ENCODE measurements around the gene BANF1. TPM values are rescaled to one million over a fixed set of nuclear protein-coding genes. Genes with fewer than 3 reads are reported as not detected.

Gene BANF1
- total RNA-seq, 1 experiment from 2014 or later, result 386 TPM

- Histone ChIP-seq H4K20me1 (ENCODE audit: insufficient read depth) (peaks cover 17% of the 10 kb centered on the region), H3K9me2 (ENCODE audit: insufficient read depth) (no peaks in the 10 kb centered on the region), H3F3A (ENCODE audit: insufficient read depth, low read depth) (peaks cover 4% of the 10 kb centered on the region; the same call in 1 of the 2 replicates), H3K4me1 (replicated peaks; ENCODE audit: insufficient read depth) (peaks cover 13% of the 10 kb centered on the region), H3K4me2 (no peak overlapping the region), H3K27me3 (ENCODE audit: insufficient read depth, low read depth) (no peaks in the 10 kb centered on the region), H3K4me3 (no peak overlapping the region), H3K79me2 (ENCODE audit: low read depth) (peaks cover 35% of the 10 kb centered on the region), H3K9me3 (ENCODE audit: insufficient read depth, low read depth) (no peaks in the 10 kb centered on the region), H2AFZ (no peak overlapping the region), H3K27ac (no peak overlapping the region), H3K36me3 (ENCODE audit: low read depth) (peaks cover 19% of the 10 kb centered on the region; the same call in 1 of the 2 replicates)
- CTCF ChIA-PET, result no interaction called here
- no peak for TF ChIP-seq EZH2 (IDR thresholded peaks at IDR 0.05; ENCODE audit: low read depth)
- no peak for TF ChIP-seq CTCF (conservative IDR thresholded peaks at IDR 0.05)
- BruUV-seq (replicated peaks), result TSS peak; percentile 9
- DNase-seq, result no peak
- intact Hi-C loops (cut with micrococcal nuclease; ENCODE audit: unreplicated experiment), result no loop called here
- POLR2A ChIA-PET (ENCODE audit: unreplicated experiment), result no interaction called here
These were observed 36.1 kb upstream of the BANF1 start for GRCh38 chr11:65965986-65966762.

- ChIA-PET POLR2A (ENCODE audit: unreplicated experiment) (interaction anchor here (0.6 kb wide), 1 partner anchor 267 kb away, joined by 18 read pairs; no protein-coding TSS in a partner anchor), CTCF (interaction anchor here (0.6 kb wide), 1 partner anchor 241 kb away, joined by 8 read pairs; no protein-coding TSS in a partner anchor)
- TF ChIP-seq EZH2 (IDR thresholded peaks at IDR 0.05; ENCODE audit: low read depth) (no peak), CTCF (conservative IDR thresholded peaks at IDR 0.05) (no peak)
- peaks cover 25% of the 10 kb centered on the region for H3K79me2 ChIP-seq (ENCODE audit: low read depth)
- H3K4me1 ChIP-seq (replicated peaks; ENCODE audit: insufficient read depth), result peaks cover 11% of the 10 kb centered on the region
- peaks cover 13% of the 10 kb centered on the region for H3F3A ChIP-seq (ENCODE audit: insufficient read depth, low read depth)
- no peak overlapping the region for H2AFZ ChIP-seq
- DNase-seq, result no peak
- no peak overlapping the region for H3K4me2 ChIP-seq
- H3K27me3 ChIP-seq (ENCODE audit: insufficient read depth, low read depth), result no peaks in the 10 kb centered on the region
- intact Hi-C loops (cut with micrococcal nuclease; ENCODE audit: unreplicated experiment), result no loop called here
- peaks cover 17% of the 10 kb centered on the region for H4K20me1 ChIP-seq (ENCODE audit: insufficient read depth)
- no TSS peak for BruUV-seq (replicated peaks)
- no peak overlapping the region for H3K4me3 ChIP-seq
- H3K27ac ChIP-seq, result no peak overlapping the region
- no peaks in the 10 kb centered on the region for H3K9me3 ChIP-seq (ENCODE audit: insufficient read depth, low read depth)
- no peaks in the 10 kb centered on the region for H3K9me2 ChIP-seq (ENCODE audit: insufficient read depth)
- H3K36me3 ChIP-seq (ENCODE audit: low read depth), result peaks cover 19% of the 10 kb centered on the region; the same call in 1 of the 2 replicates
These were observed 34.9 kb upstream of the BANF1 start for GRCh38 chr11:65967329-65967934.

GRCh38 chr11:65968600-65969482 lies 33.5 kb upstream of the BANF1 start:
- POLR2A ChIA-PET (ENCODE audit: unreplicated experiment), result no interaction called here

More at GRCh38 chr11:65968600-65969482, 33.5 kb upstream of the BANF1 start:
- H3K9me3 ChIP-seq (ENCODE audit: insufficient read depth, low read depth), result no peaks in the 10 kb centered on the region
- CTCF ChIA-PET, result no interaction called here
- no peaks in the 10 kb centered on the region for H3K4me1 ChIP-seq (replicated peaks; ENCODE audit: insufficient read depth)
- TF ChIP-seq EZH2 (IDR thresholded peaks at IDR 0.05; ENCODE audit: low read depth), result no peak
- no peaks in the 10 kb centered on the region for H3K9me2 ChIP-seq (ENCODE audit: insufficient read depth)
- peaks cover 28% of the 10 kb centered on the region; the same call in 1 of the 2 replicates for H3K36me3 ChIP-seq (ENCODE audit: low read depth)
- no peak overlapping the region for H3K4me2 ChIP-seq
- peaks cover 11% of the 10 kb centered on the region for H4K20me1 ChIP-seq (ENCODE audit: insufficient read depth)
- no TSS peak for BruUV-seq (replicated peaks)
- H3K27ac ChIP-seq, result no peak overlapping the region
- H3F3A ChIP-seq (ENCODE audit: insufficient read depth, low read depth), result peaks cover 18% of the 10 kb centered on the region
- no peaks in the 10 kb centered on the region for H3K27me3 ChIP-seq (ENCODE audit: insufficient read depth, low read depth)
- H3K4me3 ChIP-seq, result no peak overlapping the region
- no peak overlapping the region for H2AFZ ChIP-seq
- intact Hi-C loops (cut with micrococcal nuclease; ENCODE audit: unreplicated experiment), result no loop called here
- peaks cover 11% of the 10 kb centered on the region for H3K79me2 ChIP-seq (ENCODE audit: low read depth)
- no peak for DNase-seq
